Neural cell (in vitro differentiated cells): ENCODE results near the gene CHTF8. TPM values are rescaled to one million over a fixed set of nuclear protein-coding genes. Genes with fewer than 3 reads are reported as not detected.

Experiments
- H2AFZ ChIP-seq: fragments of 200-600, 300-800 bp; sonication (generic), shearing (Covaris generic); 2 replicates; pipeline ENCODE4 v1.6.0; 2014; ENCODE audit warnings: low read depth, mild to moderate bottlenecking, antibody characterized with exemption, low read length, moderate library complexity
- H3F3A ChIP-seq: fragments of 200-600 bp; shearing (Covaris generic); 2 replicates; pipeline ENCODE4 v1.6.1; 2016; ENCODE audit warnings: mild to moderate bottlenecking, moderate library complexity, mixed read lengths, antibody characterized with exemption, low read length; ENCODE audit not compliant: insufficient read depth, poor library complexity, severe bottlenecking
- H3K27ac ChIP-seq: fragments of 200-600, 300-800 bp; sonication (generic), shearing (Covaris generic); 2 replicates; pipeline ENCODE4 v1.5.1; 2014; ENCODE audit warnings: mild to moderate bottlenecking, low read length, moderate library complexity
- H3K27me3 ChIP-seq: fragments of 300-800, 200-600 bp; sonication (generic), shearing (Covaris generic); 2 replicates; pipeline ENCODE4 v1.6.0; 2014; ENCODE audit warnings: mild to moderate bottlenecking, low read depth, low read length, moderate library complexity; ENCODE audit not compliant: insufficient read depth
- H3K36me3 ChIP-seq: fragments of 300-800, 200-600 bp; sonication (generic), shearing (Covaris generic); 2 replicates; pipeline ENCODE4 v1.5.1; 2014; ENCODE audit warnings: mild to moderate bottlenecking, antibody characterized with exemption, low read length, moderate library complexity; ENCODE audit not compliant: insufficient read depth
- H3K4me2 ChIP-seq: fragments of 300-800, 200-600 bp; sonication (generic), shearing (Covaris generic); 2 replicates; pipeline ENCODE4 v1.6.0; 2014; ENCODE audit warnings: mild to moderate bottlenecking, low read length
- H3K4me3 ChIP-seq: fragments of 300-800, 200-600 bp; sonication (generic), shearing (Covaris generic); 2 replicates; pipeline ENCODE4 v1.5.1; 2014; ENCODE audit warnings: mild to moderate bottlenecking, low read length, moderate library complexity
- H3K79me2 ChIP-seq: fragments of 200-600 bp; shearing (Covaris generic); replicated peaks from 2 replicates; pipeline ENCODE4 v1.6.0; 2014; ENCODE audit warnings: mild to moderate bottlenecking, low read length, moderate library complexity; ENCODE audit not compliant: insufficient read depth
- H3K9ac ChIP-seq: fragments of 300-800, 200-600 bp; sonication (generic), shearing (Covaris generic); 2 replicates; pipeline ENCODE4 v1.6.1; 2016; ENCODE audit warnings: mild to moderate bottlenecking, low read length, mixed read lengths
- H3K9me2 ChIP-seq: fragments of 200-600 bp; shearing (Covaris generic); 2 replicates; pipeline ENCODE4 v1.6.1; 2016; ENCODE audit warnings: mild to moderate bottlenecking, low read length, mixed read lengths; ENCODE audit not compliant: insufficient read depth
- H3K9me3 ChIP-seq: fragments of 200-600, 300-800 bp; sonication (generic), shearing (Covaris generic); 2 replicates; pipeline ENCODE4 v1.6.1; 2016; ENCODE audit warnings: mild to moderate bottlenecking, mixed run types, low read length, moderate library complexity, mixed read lengths
- H4K20me1 ChIP-seq: fragments of 200-600 bp; shearing (Covaris generic); 2 replicates; pipeline ENCODE4 v1.6.1; 2016; ENCODE audit warnings: mild to moderate bottlenecking, mixed run types; ENCODE audit not compliant: insufficient read depth
- EP300 ChIP-seq: fragments of 450-650 bp; conservative IDR thresholded peaks from 2 replicates; pipeline ENCODE4 v1.6.1; 2014; ENCODE audit warnings: antibody characterized with exemption, mild to moderate bottlenecking, moderate library complexity; ENCODE audit not compliant: poor library complexity, severe bottlenecking
- EZH2 ChIP-seq: fragments of 200-600, 300-800 bp; shearing (Covaris generic), sonication (generic); IDR thresholded peaks from 2 replicates; pipeline ENCODE4 v1.6.1; 2014; ENCODE audit warnings: antibody characterized with exemption, low read length, borderline replicate concordance, mild to moderate bottlenecking; ENCODE audit not compliant: insufficient read depth, poor library complexity, severe bottlenecking
- MXI1 ChIP-seq: fragments of 450-650 bp; conservative IDR thresholded peaks from 2 replicates; pipeline ENCODE4 v1.6.1; 2014; ENCODE audit warnings: antibody characterized with exemption, mild to moderate bottlenecking; ENCODE audit not compliant: poor library complexity, severe bottlenecking
- POLR2AphosphoS5 ChIP-seq: IDR thresholded peaks from 2 replicates; pipeline ENCODE4 v1.6.1; 2012
- RAD21 ChIP-seq: fragments of 450-650 bp; conservative IDR thresholded peaks from 2 replicates; pipeline ENCODE4 v1.6.1; 2014; ENCODE audit warnings: antibody characterized with exemption, mild to moderate bottlenecking, moderate library complexity
- REST ChIP-seq: IDR thresholded peaks from 2 replicates; pipeline ENCODE4 v1.6.1; 2012; ENCODE audit warnings: borderline replicate concordance
- SMC3 ChIP-seq: fragments of 450-650 bp; conservative IDR thresholded peaks from 2 replicates; pipeline ENCODE4 v1.6.1; 2014; ENCODE audit warnings: antibody characterized with exemption, mild to moderate bottlenecking, moderate library complexity; ENCODE audit not compliant: poor library complexity
- TAF1 ChIP-seq: IDR thresholded peaks from 2 replicates; pipeline ENCODE4 v1.6.1; 2012; ENCODE audit warnings: low read depth
- polyA plus RNA-seq: library from polyadenylated mRNA; depleted of rRNA; stranded (reverse); fragments of >200 nt; gene quantifications from 2 replicates; pipeline ENCODE4 v1.2.3, GENCODE V29; 2014
- TF ChIP-seq, protein P1 (sequence below): fragments of 450-650 bp; IDR thresholded peaks from 2 replicates; pipeline ENCODE4 v1.5.1; 2014; ENCODE audit warnings: antibody characterized with exemption, mild to moderate bottlenecking, moderate library complexity; ENCODE audit not compliant: poor library complexity, severe bottlenecking

Gene CHTF8
- polyA plus RNA-seq, 1 donor from 2014 or later, result 109 TPM

DNA sequence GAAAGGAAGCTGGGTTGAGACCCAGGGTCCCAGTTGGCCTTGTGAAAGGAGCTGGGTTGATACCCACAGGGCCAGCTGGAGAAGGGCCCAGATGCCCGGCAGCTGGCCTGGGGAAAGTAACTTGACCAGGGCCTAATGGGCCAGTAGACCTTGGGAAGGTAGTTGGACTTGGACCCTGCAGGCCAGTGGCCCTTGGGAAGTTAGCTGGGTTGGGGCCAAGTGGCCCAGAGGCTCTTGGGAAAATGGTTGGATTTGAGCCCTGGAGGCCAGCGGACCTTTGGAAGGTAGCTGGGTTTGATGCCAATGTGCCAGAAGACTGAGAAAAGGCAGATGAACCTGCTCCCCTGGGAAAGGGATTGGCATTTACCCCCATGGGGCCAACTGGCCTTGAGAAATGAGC is 13.4 kb downstream of the CHTF8 start:
- Histone ChIP-seq H3K27me3 (no peaks in the 10 kb centered on the region), H3K79me2 (peaks cover 11% of the 10 kb centered on the region), H3K4me2 (no peak overlapping the region), H3K9me2 (no peaks in the 10 kb centered on the region), H3K4me3 (no peak overlapping the region), H3K27ac (no peak overlapping the region), H4K20me1 (no peaks in the 10 kb centered on the region), H3K36me3 (peaks cover 8% of the 10 kb centered on the region), H3F3A (no peaks in the 10 kb centered on the region), H3K9me3 (no peaks in the 10 kb centered on the region), H2AFZ (no peak overlapping the region), H3K9ac (no peak overlapping the region)
- TF ChIP-seq, protein P1, sequence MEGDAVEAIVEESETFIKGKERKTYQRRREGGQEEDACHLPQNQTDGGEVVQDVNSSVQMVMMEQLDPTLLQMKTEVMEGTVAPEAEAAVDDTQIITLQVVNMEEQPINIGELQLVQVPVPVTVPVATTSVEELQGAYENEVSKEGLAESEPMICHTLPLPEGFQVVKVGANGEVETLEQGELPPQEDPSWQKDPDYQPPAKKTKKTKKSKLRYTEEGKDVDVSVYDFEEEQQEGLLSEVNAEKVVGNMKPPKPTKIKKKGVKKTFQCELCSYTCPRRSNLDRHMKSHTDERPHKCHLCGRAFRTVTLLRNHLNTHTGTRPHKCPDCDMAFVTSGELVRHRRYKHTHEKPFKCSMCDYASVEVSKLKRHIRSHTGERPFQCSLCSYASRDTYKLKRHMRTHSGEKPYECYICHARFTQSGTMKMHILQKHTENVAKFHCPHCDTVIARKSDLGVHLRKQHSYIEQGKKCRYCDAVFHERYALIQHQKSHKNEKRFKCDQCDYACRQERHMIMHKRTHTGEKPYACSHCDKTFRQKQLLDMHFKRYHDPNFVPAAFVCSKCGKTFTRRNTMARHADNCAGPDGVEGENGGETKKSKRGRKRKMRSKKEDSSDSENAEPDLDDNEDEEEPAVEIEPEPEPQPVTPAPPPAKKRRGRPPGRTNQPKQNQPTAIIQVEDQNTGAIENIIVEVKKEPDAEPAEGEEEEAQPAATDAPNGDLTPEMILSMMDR, result no peak
- TF ChIP-seq EZH2 (no peak), EP300 (no peak), MXI1 (no peak), REST (no peak), SMC3 (no peak), TAF1 (no peak), POLR2AphosphoS5 (no peak), RAD21 (no peak)

DNA sequence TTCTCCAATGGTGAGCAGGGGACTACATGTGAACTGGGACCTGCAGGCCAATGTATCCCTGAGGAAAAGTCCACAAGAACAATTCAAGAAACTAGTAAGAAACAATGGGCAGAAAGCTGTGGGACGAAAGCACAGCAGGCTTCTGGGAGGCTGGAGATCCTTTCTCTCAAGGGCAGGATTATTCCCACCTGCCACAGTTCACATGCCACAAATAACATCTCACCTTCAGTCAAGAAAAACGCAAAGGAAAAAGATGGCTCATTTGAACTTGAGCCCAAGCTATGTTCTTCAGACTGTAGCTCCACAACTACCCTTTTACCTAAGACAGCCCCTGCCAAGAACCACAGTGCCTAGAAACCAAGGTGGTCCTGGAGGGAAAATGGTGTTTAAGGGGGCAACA is 13.9 kb downstream of the CHTF8 start:
- TF ChIP-seq SMC3 (no peak), TAF1 (no peak), REST (no peak)
- TF ChIP-seq, protein P1, result no peak
- Histone ChIP-seq H3K9me3 (no peaks in the 10 kb centered on the region), H3K36me3 (peaks cover 8% of the 10 kb centered on the region)

More for the DNA sequence above, 13.9 kb downstream of the CHTF8 start:
- peaks cover 10% of the 10 kb centered on the region for H3K79me2 ChIP-seq
- H3K9ac ChIP-seq, result no peak overlapping the region
- H3K27me3 ChIP-seq, result no peaks in the 10 kb centered on the region
- no peak overlapping the region for H2AFZ ChIP-seq
- H4K20me1 ChIP-seq, result no peaks in the 10 kb centered on the region
- no peaks in the 10 kb centered on the region for H3F3A ChIP-seq
- H3K4me2 ChIP-seq, result no peak overlapping the region
- no peaks in the 10 kb centered on the region for H3K9me2 ChIP-seq
- no peak overlapping the region for H3K27ac ChIP-seq
- no peak overlapping the region for H3K4me3 ChIP-seq
